ENCODE data around the gene KRTAP4-5. TPM values are rescaled to one million over a fixed set of nuclear protein-coding genes. Genes with fewer than 3 reads are reported as not detected.
"Not testable (repeated sequence)": the region's sequence is repeated elsewhere in the genome, so short reads cannot be mapped to it uniquely, and the experiment has no call there.

KRTAP4-5 gene
- total RNA-seq (not detected), polyA plus RNA-seq (not detected)

DNA sequence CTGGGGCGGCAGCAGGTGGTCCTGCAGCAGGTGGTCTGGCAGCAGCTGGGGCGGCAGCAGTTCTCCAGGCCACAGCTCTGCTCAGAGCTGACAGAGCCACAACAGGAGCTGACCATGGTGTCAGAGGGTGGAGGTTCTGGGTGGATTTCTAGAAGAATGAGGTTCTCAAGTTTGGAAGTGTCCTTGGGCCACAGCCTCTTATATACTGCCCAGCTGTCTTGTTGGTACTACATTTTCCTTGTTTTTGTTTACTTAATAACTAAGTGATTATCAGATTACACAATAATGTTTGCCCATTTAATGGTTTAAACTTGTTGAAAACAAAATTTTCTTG, at the start of gene KRTAP4-5:
KRTAP4-5 (minus strand) TSS at position 174 of the 334 bp plus-strand sequence; CDS start at position 116, 58 bp downstream.
- Histone ChIP-seq H3K27me3 (no peaks in the 10 kb centered on the region), H3K4me1 (no peaks in the 10 kb centered on the region), H3K36me3 (no peaks in the 10 kb centered on the region), H3K9me3 (no peaks in the 10 kb centered on the region), H3K4me3 (no peak within 1 kb of the TSS), H3K27ac (no peak within 1 kb of the TSS)
- no peak for DNase-seq
- intact Hi-C loops (cut with DNase I): no loop called here
- TF ChIP-seq POLR2AphosphoS5 (IDR thresholded peaks at IDR 0.05) (no peak), POLR2A (IDR thresholded peaks at IDR 0.05) (no peak), CTCF (IDR thresholded peaks at IDR 0.05) (no peak), EP300 (IDR thresholded peaks at IDR 0.05) (no peak)
- 61 to 65% methylated on average over 2 of the region's 2 CpGs for WGBS, 2 donors

- H3K4me3 ChIP-seq: no peak overlapping the region
- H3K36me3 ChIP-seq: no peaks in the 10 kb centered on the region
- TF ChIP-seq CTCF (IDR thresholded peaks at IDR 0.05) (no peak), POLR2AphosphoS5 (IDR thresholded peaks at IDR 0.05) (no peak), POLR2A (IDR thresholded peaks at IDR 0.05) (no peak)
- H3K27me3 ChIP-seq: no peaks in the 10 kb centered on the region
- intact Hi-C loops (cut with DNase I): no loop called here
- H3K27ac ChIP-seq: no peak overlapping the region
- H3K4me1 ChIP-seq: no peaks in the 10 kb centered on the region
- H3K9me3 ChIP-seq: no peaks in the 10 kb centered on the region
- WGBS, 2 donors: 22 to 37% methylated on average over 1 of the region's 1 CpG
- DNase-seq: no peak
Observed at GRCh38 chr17:41196068-41196467, 46.4 kb upstream of the KRTAP4-5 start.

DNA sequence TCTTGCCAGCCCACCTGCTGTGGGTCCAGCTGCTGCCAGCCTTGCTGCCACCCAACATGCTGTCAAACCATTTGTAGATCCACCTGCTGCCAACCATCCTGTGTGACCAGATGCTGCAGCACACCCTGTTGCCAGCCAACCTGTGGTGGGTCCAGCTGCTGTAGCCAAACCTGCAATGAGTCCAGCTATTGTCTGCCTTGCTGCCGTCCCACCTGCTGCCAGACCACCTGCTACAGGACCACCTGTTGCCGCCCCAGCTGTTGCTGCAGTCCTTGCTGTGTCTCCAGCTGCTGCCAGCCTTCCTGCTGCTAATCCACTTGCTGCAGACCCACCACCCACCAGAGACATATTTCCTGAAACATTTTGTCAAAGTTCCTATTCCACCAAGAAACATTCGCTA, 40.7 kb upstream of the KRTAP4-5 start:
- intact Hi-C loops (cut with DNase I): no loop called here
- peaks cover 0 to 3% (median 0%) of the 10 kb centered on the region in 3 donors for H3K27me3 ChIP-seq
- H3K27ac ChIP-seq: no peak overlapping the region
- 92 to 95% methylated on average over 3 of the region's 3 CpGs for WGBS, 2 donors
- DNase-seq: no peak
- no peaks in the 10 kb centered on the region for H3K36me3 ChIP-seq
- H3K4me3 ChIP-seq: no peak overlapping the region
- H3K9me3 ChIP-seq: no peaks in the 10 kb centered on the region
- TF ChIP-seq POLR2AphosphoS5 (IDR thresholded peaks at IDR 0.05) (no peak), POLR2A (IDR thresholded peaks at IDR 0.05) (no peak), CTCF (IDR thresholded peaks at IDR 0.05) (no peak), EP300 (IDR thresholded peaks at IDR 0.05) (no peak)
- no peaks in the 10 kb centered on the region for H3K4me1 ChIP-seq

DNA sequence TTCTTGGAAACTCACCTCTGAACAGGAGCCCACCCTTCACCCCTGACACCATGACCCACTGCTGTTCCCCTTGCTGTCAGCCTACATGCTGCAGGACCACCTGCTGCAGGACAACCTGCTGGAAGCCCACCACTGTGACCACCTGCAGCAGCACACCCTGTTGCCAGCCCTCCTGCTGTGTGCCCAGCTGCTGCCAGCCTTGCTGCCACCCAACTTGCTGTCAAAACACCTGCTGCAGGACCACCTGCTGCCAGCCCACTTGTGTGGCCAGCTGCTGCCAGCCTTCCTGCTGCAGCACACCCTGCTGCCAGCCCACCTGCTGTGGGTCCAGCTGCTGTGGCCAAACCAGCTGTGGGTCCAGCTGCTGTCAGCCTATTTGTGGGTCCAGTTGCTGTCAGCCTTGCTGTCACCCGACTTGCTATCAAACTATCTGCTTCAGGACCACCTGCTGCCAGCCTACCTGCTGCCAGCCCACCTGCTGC, 40.3 kb upstream of the KRTAP4-5 start, which contains the start of gene KRTAP9-1:
KRTAP9-1 (plus strand) TSS at position 51 of the 482 bp plus-strand sequence; CDS start at position 51, 0 bp downstream.
- H3K27me3 ChIP-seq; DNase-seq; H3K4me1 ChIP-seq; intact Hi-C loops (cut with DNase I); H3K27ac ChIP-seq; H3K9me3 ChIP-seq; H3K36me3 ChIP-seq; H3K4me3 ChIP-seq: not testable (repeated sequence)
- WGBS, 2 donors: 77 to 87% methylated on average over 1 of the region's 1 CpG

- Histone ChIP-seq H3K27ac (no peak overlapping the region), H3K36me3 (no peaks in the 10 kb centered on the region), H3K4me1 (no peaks in the 10 kb centered on the region), H3K9me3 (no peaks in the 10 kb centered on the region), H3K27me3 (peaks cover 0 to 3% (median 0%) of the 10 kb centered on the region in 3 donors), H3K4me3 (no peak overlapping the region)
- DNase-seq: no peak
- TF ChIP-seq CTCF (IDR thresholded peaks at IDR 0.05) (no peak), POLR2AphosphoS5 (IDR thresholded peaks at IDR 0.05) (no peak), POLR2A (IDR thresholded peaks at IDR 0.05) (no peak), EP300 (IDR thresholded peaks at IDR 0.05) (no peak)
- intact Hi-C loops (cut with DNase I): no loop called here
- 94% methylated on average over 2 of the region's 2 CpGs for WGBS, 2 donors
Observed at GRCh38 chr17:41186872-41187271, 37.2 kb upstream of the KRTAP4-5 start.
